ENCODE data around the gene TUBGCP3. TPM values are rescaled to one million over a fixed set of nuclear protein-coding genes. Genes with fewer than 3 reads are reported as not detected.

The TUBGCP3 gene
- total RNA-seq, 4 donors from 2014 or later = 23.3 to 43.6 (median 30.0) TPM

GRCh38 chr13:112592181-112592580, 4.2 kb upstream of the TUBGCP3 start:
- H3K4me1 ChIP-seq = peaks cover 0 to 9% (median 6%) of the 10 kb centered on the region in 4 donors
- WGBS, 2 donors (ENCODE audit: low coverage in 1 of 2) = 83 to 100% methylated on average over 1 to 7 of the region's 7 CpGs
- no peaks in the 10 kb centered on the region for H3K36me3 ChIP-seq
- intact Hi-C loops (cut with DNase I; ENCODE audit: low total_unique reads) (no loop called here), in situ Hi-C loops (cut with MboI; ENCODE audit: low pct_ligation_motif_present in 1 of 4, low pct_unique_long_range_greater_than_20kb in 1 of 4, low sequenced_read_pairs in 3 of 4) (no loop called here)
- no peaks in the 10 kb centered on the region for H3K9me3 ChIP-seq
- peak overlapping the region in 1 of 4 donors; percentile 48 for H3K27ac ChIP-seq
- DNase-seq = peak; percentile 52
- no peak for TF ChIP-seq POLR2AphosphoS5 (IDR thresholded peaks at IDR 0.05)
- peaks cover 11% of the 10 kb centered on the region for H3K27me3 ChIP-seq
- no peak overlapping the region for H3K4me3 ChIP-seq

GRCh38 chr13:112588490-112589297, 741 bp upstream of the TUBGCP3 start:
- Histone ChIP-seq H3K27me3 (no peaks in the 10 kb centered on the region), H3K4me1 (peaks cover 3 to 17% (median 15%) of the 10 kb centered on the region in 4 donors), H3K4me3 (peak overlapping the region; percentile 81 to 99 (median 93)), H3K9me3 (no peaks in the 10 kb centered on the region), H3K27ac (peak overlapping the region; percentile 91 to 100 (median 98)), H3K36me3 (no peaks in the 10 kb centered on the region)
- in situ Hi-C loops (cut with MboI; ENCODE audit: low pct_ligation_motif_present in 1 of 4, low pct_unique_long_range_greater_than_20kb in 1 of 4, low sequenced_read_pairs in 3 of 4) (no loop called here), intact Hi-C loops (cut with DNase I; ENCODE audit: low total_unique reads) (no loop called here)
- TF ChIP-seq EP300 (IDR thresholded peaks at IDR 0.05; ENCODE audit: low read depth) (no peak), POLR2A (IDR thresholded peaks at IDR 0.05) (no peak), POLR2AphosphoS5 (IDR thresholded peaks at IDR 0.05) (no peak), CTCF (IDR thresholded peaks at IDR 0.05) (no peak)
- 81 to 83% methylated on average over 11 to 33 of the region's 33 CpGs for WGBS, 2 donors (ENCODE audit: low coverage in 1 of 2)
- no peak for DNase-seq

- in situ Hi-C loops (cut with MboI; ENCODE audit: low pct_ligation_motif_present in 1 of 4, low pct_unique_long_range_greater_than_20kb in 1 of 4, low sequenced_read_pairs in 3 of 4) (no loop called here), intact Hi-C loops (cut with DNase I; ENCODE audit: low total_unique reads) (no loop called here)
- DNase-seq = peak; percentile 85
- H3K9me3 ChIP-seq = no peaks in the 10 kb centered on the region
- no peaks in the 10 kb centered on the region for H3K36me3 ChIP-seq
- H3K4me3 ChIP-seq = peak overlapping the region; percentile 81 to 99 (median 93)
- TF ChIP-seq CTCF (IDR thresholded peaks at IDR 0.05) = no peak
- TF ChIP-seq POLR2AphosphoS5 (IDR thresholded peaks at IDR 0.05) = peak; percentile 68 to 77 (median 76)
- TF ChIP-seq EP300 (IDR thresholded peaks at IDR 0.05; ENCODE audit: low read depth) = no peak
- TF ChIP-seq POLR2A (IDR thresholded peaks at IDR 0.05) = peak; percentile 20
- WGBS, 2 donors (ENCODE audit: low coverage in 1 of 2) = 0% methylated on average over 4 to 42 of the region's 42 CpGs
- peak overlapping the region; percentile 91 to 100 (median 98) for H3K27ac ChIP-seq
- peaks cover 3 to 17% (median 15%) of the 10 kb centered on the region in 4 donors for H3K4me1 ChIP-seq
- no peaks in the 10 kb centered on the region for H3K27me3 ChIP-seq
These were observed 665 bp downstream of the TUBGCP3 start for GRCh38 chr13:112587212-112587763.

- intact Hi-C loops (cut with DNase I; ENCODE audit: low total_unique reads) (no loop called here), in situ Hi-C loops (cut with MboI; ENCODE audit: low pct_ligation_motif_present in 1 of 4, low pct_unique_long_range_greater_than_20kb in 1 of 4, low sequenced_read_pairs in 3 of 4) (no loop called here)
- Histone ChIP-seq H3K9me3 (no peaks in the 10 kb centered on the region), H3K4me3 (peak overlapping the region in 1 of 4 donors; percentile 94), H3K36me3 (no peaks in the 10 kb centered on the region), H3K27me3 (no peaks in the 10 kb centered on the region), H3K4me1 (peaks cover 3 to 17% (median 15%) of the 10 kb centered on the region in 4 donors), H3K27ac (peak overlapping the region in 3 of 4 donors; percentile 91 to 99 (median 98))
- no peak for TF ChIP-seq POLR2A (IDR thresholded peaks at IDR 0.05)
- no peak for TF ChIP-seq POLR2AphosphoS5 (IDR thresholded peaks at IDR 0.05)
- TF ChIP-seq EP300 (IDR thresholded peaks at IDR 0.05; ENCODE audit: low read depth) = no peak
- TF ChIP-seq CTCF (IDR thresholded peaks at IDR 0.05) = no peak
- 66 to 73% methylated on average over 3 to 6 of the region's 6 CpGs for WGBS, 2 donors (ENCODE audit: low coverage in 1 of 2)
- DNase-seq = no peak
These were observed 1.5 kb downstream of the TUBGCP3 start for GRCh38 chr13:112586334-112586960.
